HG03521 (cell line): Measurements from ENCODE around the gene MUC6.

Source experiments
- ATAC-seq: cut with Tn5 transposase; IDR thresholded peaks from one replicate; pipeline ENCODE4 v1.9.1; 2021; ENCODE audit warnings: mild to moderate bottlenecking, moderate library complexity; ENCODE audit not compliant: unreplicated experiment

Gene MUC6

GRCh38 chr11:1052133-1053011 lies 15.9 kb upstream of the MUC6 start:
- no peak for ATAC-seq

DNA sequence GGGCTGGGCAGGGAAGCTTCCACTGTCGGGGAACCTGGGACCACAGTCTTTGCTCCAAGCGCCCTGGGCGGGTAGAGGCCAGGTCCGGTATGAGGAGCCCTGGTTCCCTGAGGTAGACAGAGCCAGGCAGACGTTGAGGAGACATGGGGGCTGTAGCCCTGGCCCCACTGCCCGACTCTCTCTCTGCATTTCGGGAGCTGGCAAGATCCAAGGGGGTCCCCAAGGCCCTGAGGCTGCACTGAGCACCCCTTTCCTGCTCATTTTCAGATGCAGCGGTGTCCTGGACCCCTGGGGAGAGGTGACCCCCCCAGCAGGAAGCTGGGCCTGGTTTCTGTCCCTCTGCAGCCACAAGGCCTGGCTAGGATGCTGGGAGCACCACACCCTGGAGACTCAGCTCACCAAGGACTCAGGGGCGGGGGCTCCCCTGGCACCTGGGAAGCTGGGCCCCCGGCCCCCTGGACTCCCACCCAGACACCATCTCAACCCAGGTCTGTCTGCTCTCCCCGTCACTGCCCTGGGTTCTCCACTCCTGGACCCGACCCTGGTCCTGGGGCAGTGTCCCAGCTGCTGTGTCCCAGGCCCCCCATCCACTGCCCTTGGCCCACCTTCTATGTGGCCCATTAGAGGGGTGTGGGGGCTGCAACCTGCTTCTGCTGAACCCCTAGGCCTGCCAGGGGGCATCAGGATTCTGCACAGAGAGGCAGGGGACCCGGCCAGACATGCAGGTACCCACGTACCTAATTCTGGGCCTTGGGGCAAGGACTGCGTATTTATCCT lies 15.0 kb upstream of the MUC6 start:
- no peak for ATAC-seq

GRCh38 chr11:1050581-1051355 lies 14.2 kb upstream of the MUC6 start:
- no peak for ATAC-seq

DNA sequence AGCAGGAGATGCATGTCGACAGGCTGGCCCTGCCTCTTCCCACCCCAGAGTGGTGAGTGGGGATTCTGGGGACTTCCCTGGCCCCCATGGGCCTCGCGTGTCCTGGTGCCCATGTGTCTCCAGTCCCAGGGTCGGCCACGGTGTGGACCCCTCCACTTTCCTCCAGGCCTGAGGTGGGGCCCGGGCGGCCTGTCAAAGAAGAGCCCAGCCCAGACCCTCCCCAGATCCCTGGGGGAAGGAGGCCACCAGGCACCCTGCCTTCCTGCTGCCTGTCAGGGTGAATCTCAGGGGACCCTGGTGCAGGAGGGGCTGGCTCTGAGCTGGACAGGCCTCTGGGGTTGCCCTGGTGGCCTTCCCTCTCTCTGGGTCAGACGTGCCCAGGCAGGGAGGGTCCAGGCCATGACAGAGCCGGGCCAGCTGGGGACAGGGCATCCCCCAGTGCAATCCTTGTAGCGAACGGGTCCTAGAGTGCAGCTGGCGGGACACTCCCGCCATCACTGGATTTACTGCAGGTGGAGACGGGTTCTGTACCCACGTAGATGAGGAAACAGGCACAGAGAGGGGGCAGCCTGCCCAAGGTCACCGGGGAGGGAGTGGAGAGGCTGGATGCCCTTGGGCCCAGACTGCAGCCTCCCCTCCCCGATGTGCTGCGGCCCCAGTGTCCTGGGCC lies 13.5 kb upstream of the MUC6 start:
- ATAC-seq = no peak

- ATAC-seq = no peak
Measured at GRCh38 chr11:1049431-1049891, 12.9 kb upstream of the MUC6 start.

DNA sequence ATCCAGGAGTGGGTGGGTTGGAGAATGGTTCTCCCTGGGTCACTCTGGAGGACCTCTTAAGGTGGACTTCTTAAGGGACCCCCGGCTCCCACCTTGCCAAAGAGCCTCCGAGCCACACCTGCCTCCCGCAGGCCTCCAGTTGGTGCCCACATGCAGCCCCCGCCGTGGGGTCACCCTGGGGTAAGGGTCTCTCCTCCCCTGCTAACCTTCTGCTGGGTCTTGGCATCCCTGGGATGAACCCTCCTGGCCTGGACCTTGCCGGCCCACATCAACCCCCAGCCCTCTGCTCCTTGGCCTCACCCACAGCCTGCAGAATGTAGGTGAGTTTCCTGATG lies 12.5 kb upstream of the MUC6 start:
- ATAC-seq = no peak

GRCh38 chr11:1048375-1049070 lies 12.0 kb upstream of the MUC6 start:
- ATAC-seq = no peak

- ATAC-seq = no peak
Measured at GRCh38 chr11:1047595-1048156, 11.2 kb upstream of the MUC6 start.

GRCh38 chr11:1044160-1044559 lies 7.6 kb upstream of the MUC6 start:
- ATAC-seq = no peak

- no peak for ATAC-seq
Measured at GRCh38 chr11:1043563-1044096, 7.1 kb upstream of the MUC6 start.

- no peak for ATAC-seq
Measured at GRCh38 chr11:1042626-1043562, 6.4 kb upstream of the MUC6 start.

GRCh38 chr11:1041936-1042608 lies 5.6 kb upstream of the MUC6 start:
- no peak for ATAC-seq

DNA sequence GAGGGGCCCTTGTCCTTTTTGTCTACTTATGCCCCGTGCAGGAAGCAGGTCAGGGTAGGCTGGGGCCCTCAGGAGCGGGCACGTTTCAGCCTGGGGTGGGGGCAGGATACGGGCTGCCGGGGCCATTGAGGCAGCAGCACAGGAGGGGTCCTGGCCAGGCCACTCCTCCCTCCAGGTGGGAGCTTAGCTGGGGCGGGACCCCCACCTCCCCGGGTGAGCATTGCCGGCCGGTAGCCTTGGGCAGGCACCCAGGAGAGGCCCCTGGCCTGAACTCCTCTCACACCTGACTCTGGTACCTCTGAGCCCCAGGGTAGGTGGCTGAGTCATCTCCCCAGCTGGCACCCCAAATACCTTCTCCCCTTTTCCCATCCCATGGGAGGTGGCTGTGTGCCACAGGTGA lies 5.0 kb upstream of the MUC6 start:
- no peak for ATAC-seq

DNA sequence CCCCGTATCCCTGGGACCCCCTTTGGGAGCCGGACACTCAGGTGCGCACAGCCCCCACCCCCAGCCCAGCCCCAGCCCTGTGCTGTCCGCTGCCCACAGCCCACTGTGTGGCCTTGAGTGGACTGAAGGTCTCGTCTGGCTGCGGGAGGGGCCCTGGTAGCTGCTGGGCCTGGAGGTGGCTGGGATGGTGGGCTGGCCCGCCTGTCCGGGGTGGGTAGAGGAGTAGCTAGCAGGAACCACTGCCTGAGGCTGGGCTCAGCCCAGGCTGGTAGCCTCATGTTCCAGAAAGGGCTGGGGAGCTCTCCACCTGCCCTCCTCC lies 4.6 kb upstream of the MUC6 start:
- no peak for ATAC-seq

DNA sequence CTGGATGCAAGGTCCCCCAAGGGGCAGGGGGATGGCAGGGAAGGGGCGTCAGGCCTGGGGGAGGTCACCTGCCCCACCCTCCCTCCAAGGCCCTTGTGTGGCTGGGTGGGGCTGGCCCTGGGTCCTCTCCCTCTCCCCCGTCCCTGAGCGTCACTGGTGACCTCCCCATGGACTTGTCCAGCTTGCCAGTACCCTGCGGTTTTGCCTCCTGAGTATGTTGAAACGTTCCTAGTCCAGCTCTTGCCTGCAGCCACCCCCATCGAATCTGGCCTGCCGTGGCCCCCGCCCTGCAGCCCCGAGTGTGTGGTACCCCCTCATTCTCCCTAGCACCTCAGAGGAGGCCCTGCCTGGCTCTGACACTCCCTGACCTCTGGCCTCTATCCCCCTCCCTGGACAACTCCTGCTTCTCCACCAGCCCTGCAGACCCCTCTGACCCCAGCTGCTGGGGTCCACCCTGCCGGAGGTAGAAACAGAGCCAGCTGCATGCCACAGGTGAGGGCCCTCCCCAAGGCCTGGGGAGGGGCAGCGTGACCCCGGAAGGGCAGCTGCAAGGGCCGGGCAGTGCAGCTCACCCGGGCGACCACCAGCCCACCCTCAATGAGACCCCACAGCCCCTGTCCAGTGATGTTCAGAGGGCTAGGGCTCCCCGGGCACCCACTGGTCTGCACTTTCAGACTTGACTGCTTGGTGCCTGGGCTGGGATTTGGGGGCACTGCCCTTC lies 4.1 kb upstream of the MUC6 start:
- no peak for ATAC-seq

DNA sequence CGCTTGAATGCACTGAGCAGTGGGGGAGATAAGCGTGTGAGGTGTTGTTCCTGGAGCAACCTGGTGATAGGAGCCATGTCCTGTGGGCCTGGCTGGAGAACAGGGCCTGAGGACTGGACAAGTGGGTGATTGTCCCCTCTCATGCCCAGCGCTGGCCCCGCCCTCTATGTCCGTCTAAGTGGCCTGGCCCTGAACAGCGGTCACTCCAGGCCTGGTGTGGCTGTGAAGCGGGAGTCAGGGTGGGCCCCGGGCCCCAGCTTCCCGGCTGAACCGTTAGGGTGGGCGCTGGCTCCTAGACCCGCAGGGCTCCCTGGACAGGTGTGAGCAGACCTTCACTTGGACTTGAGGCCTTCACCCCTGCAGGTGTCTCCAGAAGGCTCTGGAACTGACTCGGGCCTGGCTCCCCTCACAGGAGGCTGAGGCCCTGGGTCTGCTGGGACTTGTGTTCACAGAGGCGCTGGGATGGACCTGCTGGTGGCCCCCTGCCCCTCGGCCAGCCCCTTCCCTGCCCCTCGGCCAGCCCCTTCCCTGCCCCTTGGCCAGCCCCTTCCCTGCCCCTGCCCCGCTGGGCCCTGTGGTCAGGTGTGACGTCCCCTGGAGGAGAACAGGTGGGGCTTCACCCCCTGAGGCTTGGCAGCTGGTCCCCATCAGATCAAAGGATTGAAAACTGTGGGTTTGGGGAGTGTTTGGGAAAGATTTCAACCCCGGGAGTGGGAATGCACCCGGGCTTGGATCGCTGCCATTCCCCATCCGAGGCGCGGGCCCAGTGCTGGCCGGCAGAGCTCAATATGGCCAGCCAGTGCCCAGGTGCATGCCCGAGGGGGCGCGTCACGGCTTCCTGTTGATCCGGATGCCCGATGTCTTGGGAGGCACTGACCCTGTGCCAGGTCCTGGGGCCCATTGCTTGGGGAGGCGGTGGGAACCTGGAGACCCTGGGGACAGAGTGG lies 3.2 kb upstream of the MUC6 start:
- ATAC-seq = no peak
